GM18909 (cell line): ENCODE results near the gene CTSA.

ENCODE experiments used
- ATAC-seq: cut with Tn5 transposase; IDR thresholded peaks from one replicate; pipeline ENCODE4 v1.9.1; 2021; ENCODE audit warnings: mild to moderate bottlenecking; ENCODE audit not compliant: unreplicated experiment, poor library complexity

The CTSA gene

GRCh38 chr20:45934046-45934585, 43.0 kb downstream of the CTSA start:
- peak; percentile 13 for ATAC-seq

- peak; percentile 78 for ATAC-seq
Measured at GRCh38 chr20:45934586-45935415, 43.7 kb downstream of the CTSA start, which contains the start of gene PCIF1. Gene PCIF1, plus strand, starts transcription at chr20:45934683. Its CDS starts 4,317 bp downstream, at chr20:45939000.

DNA sequence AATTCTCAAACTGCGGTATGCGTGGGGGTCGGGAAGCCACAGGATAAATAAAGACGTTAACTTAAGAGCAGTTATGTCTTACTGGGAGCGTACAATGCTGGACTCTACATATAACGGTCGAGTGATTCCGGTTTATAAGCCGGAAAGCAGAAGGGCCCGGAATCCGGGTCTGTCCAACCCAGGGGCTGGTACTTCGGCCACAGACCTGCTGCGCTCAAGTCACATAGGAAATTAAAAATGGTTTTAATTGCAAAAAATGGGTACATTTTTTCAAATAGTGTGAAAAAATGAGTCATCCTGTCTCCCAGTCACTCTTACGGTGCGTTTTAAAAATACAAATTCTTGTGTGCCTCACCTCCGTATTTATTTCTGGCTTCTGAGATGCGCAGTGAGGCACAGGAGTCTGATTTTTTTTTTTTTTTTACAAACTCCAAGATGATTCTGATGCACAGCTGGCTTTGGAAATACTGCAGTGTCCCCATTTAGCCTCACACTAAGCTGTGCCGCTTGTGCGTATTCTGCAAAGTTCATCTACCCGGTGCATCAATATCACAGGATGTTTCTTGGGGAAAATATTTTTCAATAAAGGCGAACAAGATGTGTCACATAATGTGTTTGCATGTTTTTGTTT, 44.4 kb downstream of the CTSA start:
- ATAC-seq = peak; percentile 24

GRCh38 chr20:45937765-45938164, 46.6 kb downstream of the CTSA start:
- ATAC-seq = no peak

DNA sequence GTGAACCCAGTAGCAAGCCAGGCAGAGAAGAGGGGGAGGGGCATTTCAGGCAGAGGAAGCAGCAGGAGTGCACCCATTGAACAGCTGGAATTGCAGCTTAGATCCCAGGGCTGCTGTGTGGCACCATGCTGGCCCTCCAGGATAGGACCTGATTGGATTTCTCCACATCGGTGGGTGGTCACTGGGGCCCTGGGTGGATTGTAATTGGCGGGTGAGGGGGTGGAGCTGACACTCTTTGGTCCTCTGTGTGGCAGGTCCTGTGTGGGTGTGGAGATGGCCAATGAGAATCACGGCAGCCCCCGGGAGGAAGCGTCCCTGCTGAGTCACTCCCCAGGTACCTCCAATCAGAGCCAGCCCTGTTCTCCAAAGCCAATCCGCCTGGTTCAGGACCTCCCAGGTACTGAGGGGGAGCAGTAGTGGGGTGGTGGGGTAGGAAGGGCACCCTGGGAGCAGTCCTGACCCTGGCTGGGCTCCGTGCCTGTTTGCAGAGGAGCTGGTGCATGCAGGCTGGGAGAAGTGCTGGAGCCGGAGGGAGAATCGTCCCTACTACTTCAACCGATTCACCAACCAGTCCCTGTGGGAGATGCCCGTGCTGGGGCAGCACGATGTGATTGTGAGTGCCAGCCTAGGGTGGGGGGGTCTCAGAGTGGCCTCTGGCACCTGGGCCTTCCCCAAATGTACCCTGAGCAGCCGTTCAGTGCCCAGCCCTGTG, 47.7 kb downstream of the CTSA start:
- no peak for ATAC-seq

- no peak for ATAC-seq
Measured at GRCh38 chr20:45940053-45940452, 48.9 kb downstream of the CTSA start.

- no peak for ATAC-seq
Measured at GRCh38 chr20:45940469-45940868, 49.3 kb downstream of the CTSA start.

- no peak for ATAC-seq
Measured at GRCh38 chr20:45943613-45944012, 52.5 kb downstream of the CTSA start.

DNA sequence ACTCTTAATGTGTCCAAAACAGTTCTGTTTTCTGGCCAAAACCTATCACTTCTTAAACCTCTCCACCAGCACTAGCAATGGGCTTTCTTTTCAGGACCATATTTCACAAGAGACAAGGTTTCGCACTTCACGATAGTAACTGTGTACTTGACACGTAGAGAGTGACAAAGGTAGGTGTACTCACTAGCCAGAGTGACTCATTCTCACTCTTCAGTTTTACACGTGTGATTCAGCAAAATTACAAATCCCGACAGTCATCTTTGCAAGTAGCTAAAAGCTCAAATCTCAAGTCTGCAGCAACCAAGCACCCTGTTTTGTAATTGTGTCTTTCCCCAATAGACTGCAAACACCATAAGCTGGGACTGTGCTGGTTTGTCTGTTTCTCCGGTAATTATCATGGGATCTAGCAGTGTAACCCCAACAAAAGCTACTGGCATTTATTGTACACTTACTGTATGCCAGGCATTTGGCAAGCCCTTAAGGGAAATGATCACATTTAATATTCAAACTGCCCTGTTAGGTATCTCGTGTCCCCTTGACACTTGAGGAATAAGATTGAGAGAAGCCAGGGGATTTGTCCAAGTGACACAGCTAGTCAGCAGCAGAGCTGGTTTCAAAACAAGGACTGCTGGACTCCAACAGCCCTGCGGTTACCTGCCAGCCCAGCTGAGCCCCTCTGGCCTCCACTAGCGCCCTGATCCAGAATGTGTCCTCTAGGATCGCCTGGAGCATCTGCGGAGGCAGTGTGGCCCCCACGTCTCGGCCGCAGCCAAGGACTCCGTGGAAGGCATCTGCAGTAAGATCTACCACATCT, 53.2 kb downstream of the CTSA start:
- no peak for ATAC-seq

GRCh38 chr20:45944965-45945677, 54.0 kb downstream of the CTSA start:
- ATAC-seq = no peak

DNA sequence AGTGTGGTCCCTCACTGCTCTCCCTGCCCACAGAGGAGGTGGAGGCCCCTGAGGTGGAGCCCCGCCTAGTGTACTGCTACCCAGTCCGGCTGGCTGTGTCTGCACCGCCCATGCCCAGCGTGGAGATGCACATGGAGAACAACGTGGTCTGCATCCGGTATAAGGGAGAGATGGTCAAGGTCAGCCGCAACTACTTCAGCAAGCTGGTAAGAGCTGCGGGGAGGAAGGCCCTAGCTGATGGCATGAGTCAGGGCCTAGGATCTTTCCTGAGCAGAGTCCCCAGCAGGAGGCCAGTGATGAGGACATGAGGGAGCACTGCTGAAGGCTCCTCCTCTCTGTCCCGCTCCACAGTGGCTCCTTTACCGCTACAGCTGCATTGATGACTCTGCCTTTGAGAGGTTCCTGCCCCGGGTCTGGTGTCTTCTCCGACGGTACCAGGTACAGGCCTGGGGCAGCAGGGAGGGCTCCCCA, 54.6 kb downstream of the CTSA start:
- no peak for ATAC-seq

GRCh38 chr20:45946149-45946970, 55.2 kb downstream of the CTSA start:
- no peak for ATAC-seq

GRCh38 chr20:45947110-45947866, 56.2 kb downstream of the CTSA start:
- ATAC-seq = no peak

DNA sequence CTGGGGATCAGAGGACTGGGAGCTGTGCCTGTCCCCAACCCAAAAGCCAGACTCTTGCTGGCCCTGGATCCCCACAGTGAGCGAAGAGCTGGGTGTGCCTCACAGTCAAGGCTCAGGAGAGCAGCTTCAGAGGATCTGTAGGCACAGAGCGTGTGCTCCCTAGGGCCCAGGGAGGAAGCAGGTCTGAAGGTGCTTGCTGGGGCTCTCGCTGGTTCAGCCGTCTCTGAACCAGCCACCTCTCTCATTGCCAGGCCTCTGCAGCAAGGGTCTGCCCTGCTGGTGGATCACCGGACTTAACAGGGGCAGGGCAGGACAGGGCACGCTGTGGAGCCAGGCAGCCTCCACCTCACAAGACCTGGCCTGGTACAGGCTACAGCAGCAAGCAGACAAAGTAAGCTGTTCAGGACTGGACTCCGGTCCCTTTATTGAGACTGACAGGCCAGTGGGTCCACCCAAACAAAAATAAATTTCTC, 57.2 kb downstream of the CTSA start:
- no peak for ATAC-seq
